Pancreas (tissue), 10 donors: ENCODE results near the gene SORL1. TPM values are rescaled to one million over a fixed set of nuclear protein-coding genes. Genes with fewer than 3 reads are reported as not detected.

ENCODE experiments used
- ATAC-seq, 4 donors: fragments of 200-7000 bp; cut with Tn5 transposase; one replicate each; pipeline versions ENCODE4 v1.8.0 to v1.9.1; 2020; ENCODE audit warnings: mild to moderate bottlenecking in 4 of 4, moderate library complexity in 4 of 4
- DNase-seq, 6 donors: peaks; one replicate each; pipeline ENCODE4 v3.0.0-alpha.2; 2020
- FAIRE-seq: peaks from 2 replicates; lab custom pipeline; 2012; peaks lifted over from hg19 to GRCh38; lab: Jason Lieb, UNC
- H3K27ac ChIP-seq, 4 donors: fragments of 200-600 bp; sonication (generic); 1 replicate in 3 of 4; 2 replicates in 1 of 4; pipeline versions ENCODE4 v1.5.0 to v1.8.0; 2020
- H3K27me3 ChIP-seq, 4 donors: fragments of 200-600 bp; one replicate each; pipeline ENCODE4 v1.8.0; 2021
- H3K36me3 ChIP-seq, 3 donors: fragments of 200-600 bp; sonication (generic) in 1 of 3; one replicate each; pipeline versions ENCODE4 v1.5.0 to v1.8.0; 2020 to 2021
- H3K4me1 ChIP-seq, 3 donors: fragments of 200-600 bp; one replicate each; pipeline ENCODE4 v1.8.0; 2021
- H3K4me3 ChIP-seq, 4 donors: fragments of 200-600 bp; sonication (generic) in 2 of 4; one replicate each; pipeline versions ENCODE4 v1.5.0 to v1.8.0; 2020 to 2021
- H3K9me3 ChIP-seq, 4 donors: fragments of 200-600 bp; one replicate each; pipeline ENCODE4 v1.8.0; 2021
- CTCF ChIP-seq, 4 donors: fragments of 200-600 bp; sonication (generic) in 3 of 4; IDR thresholded peaks; one replicate each; pipeline versions ENCODE4 v1.5.0 to v1.8.0; 2021; ENCODE audit warnings: antibody characterized with exemption in 4 of 4
- WGBS, 2 donors: extraction: QIAGEN DNeasy Blood & Tissue Kit; methylation state at CpG; one replicate each; pipeline ENCODE4 v1.1.7; 2013; 5-methylcytosine and 5-hydroxymethylcytosine counted together
- intact Hi-C, 3 donors: fragments of 100-400 bp; cut with DNase I; formaldehyde crosslinking; loops; one replicate each; pipeline versions ENCODE4 v1.11.1 to v1.14.2; 2022
- polyA plus RNA-seq, 2 donors: library from polyadenylated mRNA; stranded (reverse); fragments of 200-250 nt; gene quantifications; one replicate each; pipeline ENCODE4 v1.2.3, GENCODE V29; 2013
- total RNA-seq, 6 donors: library from RNA; stranded (reverse); fragmentation: NEBNext Ultra II Directional in 4 of 6; extraction: Animal tissue kit (Norgen Biotek cat#: 25700) in 4 of 6; gene quantifications; one replicate each; pipeline versions ENCODE4 v1.2.1 to v1.2.4, GENCODE V29; 2021 to 2023
- donor health status: healthy with polysubstance abuse.
- donor health status: DM: no; HTN: no; CAD: no; lungs with moderate emphysema.
- donor health status: DM: no; HTN: no; CAD: no.
- donor health status: control.
- donor health status: control.
- donor health status: Bipolar disorder and iron deficiency.
- donor health status: DM: yes; HTN: yes; CAD: no.
- donor health status: DM: no; HTN: no; CAD: no.
- donor health status: DM: no; HTN: no; CAD: no.
- donor health status: DM: yes; HTN: yes; CAD: no.

Gene SORL1
- total and polyA plus RNA-seq, 8 donors: 2.7 to 47.5 (median 15.5) TPM

GRCh38 chr11:121435551-121436511, 16.3 kb upstream of the SORL1 start:
- FAIRE-seq: no peak
- TF ChIP-seq CTCF (IDR thresholded peaks at IDR 0.05): no peak
- Histone ChIP-seq H3K9me3 (no peaks in the 10 kb centered on the region), H3K27me3 (no peaks in the 10 kb centered on the region), H3K4me3 (no peak overlapping the region), H3K27ac (no peak overlapping the region), H3K4me1 (no peaks in the 10 kb centered on the region), H3K36me3 (no peaks in the 10 kb centered on the region)
- 63 to 76% methylated on average over 3 of the region's 3 CpGs for WGBS, 2 donors
- intact Hi-C loops: no loop called here
- peak in 2 of 4 donors; percentile 57 to 71 for ATAC-seq
- DNase-seq: no peak

- Histone ChIP-seq H3K9me3 (no peaks in the 10 kb centered on the region), H3K36me3 (no peaks in the 10 kb centered on the region), H3K27me3 (no peaks in the 10 kb centered on the region), H3K4me3 (no peak overlapping the region), H3K4me1 (no peaks in the 10 kb centered on the region), H3K27ac (no peak overlapping the region)
- DNase-seq (no peak), ATAC-seq (peak in 2 of 4 donors; percentile 13 to 48), FAIRE-seq (no peak)
- no peak for TF ChIP-seq CTCF (IDR thresholded peaks at IDR 0.05)
- intact Hi-C loops: no loop called here
Observed at GRCh38 chr11:121437018-121437685, 15.0 kb upstream of the SORL1 start.

GRCh38 chr11:121437686-121438078, 14.4 kb upstream of the SORL1 start:
- 75 to 79% methylated on average over 4 of the region's 4 CpGs for WGBS, 2 donors
- no peak for TF ChIP-seq CTCF (IDR thresholded peaks at IDR 0.05)
- H3K36me3 ChIP-seq: no peaks in the 10 kb centered on the region
- no peak overlapping the region for H3K27ac ChIP-seq
- intact Hi-C loops: no loop called here
- no peaks in the 10 kb centered on the region for H3K4me1 ChIP-seq
- no peak overlapping the region for H3K4me3 ChIP-seq
- DNase-seq: no peak
- H3K27me3 ChIP-seq: no peaks in the 10 kb centered on the region
- H3K9me3 ChIP-seq: no peaks in the 10 kb centered on the region
- FAIRE-seq: no peak
- ATAC-seq: no peak

- intact Hi-C loops: no loop called here
- no peaks in the 10 kb centered on the region for H3K4me1 ChIP-seq
- H3K36me3 ChIP-seq: no peaks in the 10 kb centered on the region
- ATAC-seq (no peak), FAIRE-seq (no peak), DNase-seq (no peak)
- no peak overlapping the region for H3K27ac ChIP-seq
- H3K9me3 ChIP-seq: no peaks in the 10 kb centered on the region
- no peak overlapping the region for H3K4me3 ChIP-seq
- H3K27me3 ChIP-seq: no peaks in the 10 kb centered on the region
- WGBS, 2 donors: 76 to 84% methylated on average over 4 of the region's 4 CpGs
- TF ChIP-seq CTCF (IDR thresholded peaks at IDR 0.05): no peak
Observed at GRCh38 chr11:121439337-121439736, 12.8 kb upstream of the SORL1 start.
